ENCODE measurements around the gene EIF2B1.

EIF2B1 gene

DNA sequence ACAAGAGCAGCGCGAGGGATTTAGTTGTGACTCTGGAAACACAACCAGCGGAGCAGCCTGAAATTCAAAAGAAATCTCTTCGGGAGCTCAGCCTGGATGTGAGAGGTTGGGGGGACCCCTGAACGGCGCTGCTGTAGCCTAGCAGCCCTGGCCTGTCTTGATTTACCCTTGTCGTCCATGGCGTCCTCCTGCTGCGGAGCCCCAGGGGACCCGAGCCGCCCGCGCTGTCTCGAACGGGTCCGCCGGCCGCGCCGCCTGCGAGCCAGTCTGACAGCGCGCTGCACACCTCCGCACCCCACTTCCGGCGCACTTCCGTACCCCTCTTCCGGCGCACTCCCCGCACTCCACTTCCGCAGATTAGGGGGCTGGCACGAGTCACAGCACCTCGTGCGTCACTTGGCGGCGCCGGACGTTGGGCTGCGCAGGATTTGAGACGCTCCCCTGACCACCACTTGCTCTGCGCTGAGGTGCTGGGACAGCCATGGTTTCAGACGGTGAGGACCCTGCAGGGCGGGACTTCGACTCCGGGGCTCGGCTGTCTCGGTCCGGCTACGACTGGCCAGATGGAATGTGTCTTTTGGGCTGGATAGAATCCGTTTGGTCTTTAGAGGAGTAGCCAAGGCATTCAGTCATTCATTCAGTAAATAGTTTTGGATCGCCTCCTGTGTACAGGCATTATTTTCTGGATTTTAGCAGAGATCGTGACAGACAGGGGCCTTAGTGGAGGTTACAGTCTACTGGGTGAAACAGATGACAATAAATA, at the start of gene EIF2B1, which contains the start of gene GTF2H3:
Gene EIF2B1 (minus strand): TSS at position 308 of the 763 bp plus-strand sequence. CDS start 129 bp downstream, at position 179.
Gene GTF2H3 (plus strand): TSS at position 451 of the 763 bp plus-strand sequence. CDS start 31 bp downstream, at position 482.
- peak; percentile 93 to 96 (median 94) for DNase-seq (ENCODE audit: low read depth in 3 of 3)

DNA sequence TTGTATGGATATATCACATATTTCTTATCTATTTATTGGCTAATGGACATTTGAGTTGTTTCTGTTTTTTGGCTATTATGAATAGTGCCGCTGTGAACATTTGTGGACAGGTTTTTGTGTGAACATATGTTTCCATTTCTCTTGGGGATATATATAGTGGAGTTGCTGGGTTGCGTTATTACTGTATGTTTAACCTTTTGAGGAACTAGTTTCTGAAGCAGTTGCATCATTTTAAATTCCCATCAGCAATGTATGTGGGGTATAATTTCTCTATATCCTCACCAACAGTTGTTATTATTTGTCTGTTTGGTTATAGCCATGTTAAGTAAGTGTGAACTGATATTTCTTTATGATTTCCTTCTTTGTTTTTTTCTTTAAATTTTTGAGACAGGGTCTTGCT, 48.1 kb upstream of the EIF2B1 start:
- DNase-seq (ENCODE audit: low read depth in 3 of 3): no peak

DNA sequence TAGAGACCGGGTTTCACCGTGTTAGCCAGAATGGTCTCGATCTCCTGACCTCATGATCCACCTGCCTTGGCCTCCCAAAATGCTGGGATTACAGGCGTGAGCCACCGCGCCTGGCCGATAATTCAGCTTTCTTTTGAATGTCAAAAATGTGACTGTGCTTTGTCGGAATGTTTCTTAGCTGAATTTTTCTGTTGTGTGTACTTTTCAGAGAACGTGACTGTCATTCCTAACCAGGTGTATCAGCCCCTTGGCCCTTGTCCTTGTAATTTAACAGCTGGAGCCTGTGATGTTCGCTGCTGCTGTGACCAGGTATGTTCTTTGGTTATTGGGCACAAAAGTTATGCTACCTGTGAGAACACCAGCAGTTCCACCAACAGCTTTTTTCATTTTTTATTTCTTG, 45.5 kb upstream of the EIF2B1 start:
- DNase-seq (ENCODE audit: low read depth in 3 of 3): no peak

DNA sequence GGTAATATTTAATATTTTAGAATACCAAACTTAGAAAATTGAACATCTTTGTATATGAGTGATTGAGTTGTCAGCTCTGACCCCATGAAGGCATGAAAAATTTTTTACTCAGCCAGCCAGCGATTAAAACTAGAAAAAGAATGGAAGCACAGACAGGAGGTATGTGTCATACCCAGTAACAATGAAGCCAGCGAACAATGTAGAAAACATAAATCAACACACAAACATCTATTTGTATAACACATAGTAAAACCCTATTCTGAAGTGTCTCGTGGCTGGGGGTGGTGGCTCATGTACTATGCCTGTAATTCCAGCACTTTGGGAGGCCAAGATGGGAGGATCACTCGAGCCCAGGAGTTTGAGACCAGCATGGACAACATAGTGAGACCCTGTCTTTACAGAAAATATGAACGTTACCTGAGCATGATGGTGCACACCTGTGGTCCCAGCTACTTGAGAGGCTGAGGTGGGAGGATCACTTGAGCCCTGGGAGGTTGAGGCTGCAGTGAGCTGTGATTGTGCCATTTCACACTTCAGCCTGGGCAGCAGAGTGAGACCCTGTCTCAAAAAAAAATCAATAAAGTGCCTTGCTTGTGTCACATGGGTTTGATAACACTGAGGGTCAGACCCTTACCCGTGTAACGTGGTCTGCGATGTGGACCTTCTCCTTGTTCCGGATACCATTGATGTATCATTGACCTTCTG, 43.3 kb upstream of the EIF2B1 start:
- DNase-seq (ENCODE audit: low read depth in 3 of 3): no peak

DNA sequence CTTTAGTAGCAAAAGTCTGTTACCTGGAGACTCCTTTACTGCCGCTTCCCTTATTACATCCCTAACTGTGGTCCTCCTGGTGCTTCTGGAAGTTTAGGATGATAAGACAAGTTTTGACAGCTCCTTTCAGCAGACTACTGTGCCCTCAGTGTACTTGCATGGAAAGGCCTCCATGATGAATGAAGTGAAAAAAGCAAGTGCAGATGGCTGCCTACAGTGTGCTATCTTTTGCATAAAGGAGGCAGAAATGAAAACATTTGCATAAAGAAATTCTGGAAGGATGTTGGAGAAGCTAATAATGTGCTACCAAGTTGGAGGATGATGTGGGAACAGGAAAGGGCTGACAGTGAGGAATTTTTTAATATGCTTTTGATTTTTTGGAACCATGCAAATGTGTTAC, 42.0 kb upstream of the EIF2B1 start:
- no peak for DNase-seq (ENCODE audit: low read depth in 3 of 3)

DNA sequence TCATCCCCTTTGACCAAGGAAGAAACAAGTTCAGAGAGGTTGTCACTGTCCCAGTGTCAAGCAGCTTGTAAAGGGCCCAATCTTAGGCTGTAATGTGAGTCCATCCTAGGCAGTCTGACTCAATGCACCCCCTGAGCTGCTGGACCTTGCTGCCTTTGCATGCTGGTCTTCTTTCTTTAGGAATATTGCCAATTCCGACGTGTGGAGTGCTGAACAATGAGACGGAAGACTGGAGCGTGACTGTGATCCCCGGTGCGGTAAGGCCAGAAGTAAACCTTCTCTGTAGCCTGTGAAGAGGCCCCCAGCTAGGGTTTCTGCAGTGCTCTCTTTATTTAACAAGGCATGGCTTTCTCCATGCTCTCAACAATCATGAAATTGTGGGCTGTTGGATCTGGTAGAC, 38.4 kb upstream of the EIF2B1 start:
- no peak for DNase-seq (ENCODE audit: low read depth in 3 of 3)

DNA sequence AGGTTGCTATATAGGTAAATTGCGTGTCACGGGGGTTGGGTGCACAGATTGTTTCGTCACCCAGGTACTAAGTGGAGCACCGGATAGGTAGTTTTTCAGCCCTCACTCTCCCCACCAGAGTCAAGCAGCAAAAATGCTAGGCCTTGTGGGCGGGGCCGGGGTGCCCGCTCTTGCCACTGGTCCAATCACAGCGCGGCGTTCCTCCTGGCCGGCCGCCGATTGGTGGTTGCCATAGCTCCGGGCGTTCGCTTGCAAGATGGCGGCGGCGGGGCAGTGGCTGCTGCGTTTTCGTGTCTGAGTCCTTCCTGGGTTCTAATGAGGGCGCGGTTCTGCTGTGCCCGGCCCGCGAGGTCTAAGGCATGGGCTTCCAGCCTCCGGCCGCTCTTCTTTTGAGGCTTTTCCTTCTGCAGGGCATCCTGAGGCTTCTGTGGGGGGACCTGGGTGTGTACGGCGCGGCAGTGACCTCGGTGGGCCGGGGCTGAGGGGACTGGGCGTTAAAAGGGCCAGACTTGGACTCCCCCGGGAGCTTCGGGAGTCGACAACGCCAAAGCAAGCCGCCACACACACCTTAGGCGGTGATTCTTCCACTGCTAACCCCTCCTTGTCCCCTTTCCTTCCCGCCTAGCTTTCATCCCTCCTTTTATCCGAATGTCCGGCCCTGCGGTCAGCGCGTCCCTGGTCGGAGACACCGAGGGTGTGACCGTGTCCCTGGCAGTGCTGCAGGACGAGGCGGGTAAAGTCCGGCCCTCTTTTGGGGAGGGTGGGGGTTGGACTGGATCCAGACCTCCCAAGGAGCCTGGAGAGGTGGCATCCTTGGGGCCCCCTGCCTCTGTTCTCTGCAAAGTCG, 37.6 kb upstream of the EIF2B1 start, which contains the start of gene TCTN2:
Gene TCTN2 (plus strand): TSS at position 232 of the 847 bp plus-strand sequence. CDS start 128 bp downstream, at position 360.
- peak; percentile 91 to 95 (median 92) for DNase-seq (ENCODE audit: low read depth in 3 of 3)

DNA sequence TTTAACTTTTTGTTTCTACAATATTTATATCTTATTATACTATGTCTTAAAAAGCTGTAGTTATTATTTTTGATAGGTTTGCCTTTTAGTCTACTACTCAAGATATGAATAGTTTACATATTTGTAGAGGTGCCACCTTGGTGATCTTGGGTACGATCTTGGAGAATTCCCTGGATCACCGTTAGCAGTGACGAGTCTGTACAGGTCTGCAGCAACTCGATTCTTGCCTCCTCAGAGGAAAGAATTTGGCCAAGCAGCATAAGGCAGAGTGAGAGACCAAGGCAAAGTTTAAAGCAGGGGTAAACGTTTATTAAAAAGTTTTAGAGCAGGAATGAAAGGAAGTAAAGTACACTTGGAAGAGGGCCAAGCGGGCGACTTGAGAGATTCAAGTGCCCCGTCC, 34.3 kb upstream of the EIF2B1 start:
- DNase-seq (ENCODE audit: low read depth in 3 of 3): no peak

DNA sequence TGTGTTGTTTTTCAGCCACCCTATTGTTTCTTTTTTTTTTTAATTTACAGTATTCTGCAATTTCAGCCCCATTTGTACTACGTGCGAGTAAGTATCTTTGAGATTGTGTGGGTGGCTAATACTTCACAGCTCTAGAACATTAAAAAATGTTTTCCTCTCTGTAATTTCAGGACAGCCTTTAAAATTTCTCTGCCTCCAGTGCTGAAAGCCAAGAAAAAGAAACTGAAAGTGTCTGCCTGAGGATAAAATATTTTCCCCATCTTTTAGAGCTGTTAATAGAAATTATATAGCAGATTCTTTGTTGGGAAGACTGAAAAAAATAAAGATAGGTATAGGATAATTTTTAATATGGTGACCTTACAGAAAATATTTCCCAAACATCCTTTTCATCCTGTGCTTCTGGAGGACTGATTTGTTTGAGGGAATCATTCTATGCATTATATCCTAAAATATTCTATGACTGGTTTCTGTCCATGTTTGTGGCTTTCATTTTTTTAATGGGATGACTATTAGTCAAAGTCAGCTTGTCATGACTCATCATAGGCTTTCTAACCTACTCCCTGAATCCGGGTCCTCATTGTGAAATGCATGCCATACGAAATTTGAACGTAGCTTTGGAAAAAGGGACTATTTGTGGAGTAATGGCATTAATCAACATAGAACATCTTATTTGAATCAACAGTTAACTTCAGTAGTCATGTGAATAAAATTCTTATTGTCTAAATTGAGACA, 26.7 kb upstream of the EIF2B1 start:
- DNase-seq (ENCODE audit: low read depth in 3 of 3): no peak

DNA sequence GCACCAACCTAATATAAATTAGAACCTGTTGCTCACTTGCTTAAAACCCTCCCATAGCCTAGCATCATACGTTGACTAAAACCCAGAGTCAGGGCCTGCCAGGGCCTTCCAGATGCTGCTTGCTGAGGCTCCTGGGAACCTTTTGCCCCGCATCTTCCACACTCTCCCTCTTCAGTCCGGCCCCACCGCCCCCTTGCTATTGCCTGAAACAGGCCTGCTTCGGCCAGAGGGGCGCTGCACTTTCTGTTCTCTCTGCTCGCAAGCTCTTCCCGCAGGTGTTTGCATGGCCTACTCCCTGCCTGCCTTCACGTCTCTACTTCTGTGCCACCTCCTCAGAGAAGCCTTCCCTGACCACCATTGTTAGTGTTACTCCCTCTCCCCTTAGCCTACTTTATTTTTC, 23.7 kb upstream of the EIF2B1 start:
- no peak for DNase-seq (ENCODE audit: low read depth in 3 of 3)

DNA sequence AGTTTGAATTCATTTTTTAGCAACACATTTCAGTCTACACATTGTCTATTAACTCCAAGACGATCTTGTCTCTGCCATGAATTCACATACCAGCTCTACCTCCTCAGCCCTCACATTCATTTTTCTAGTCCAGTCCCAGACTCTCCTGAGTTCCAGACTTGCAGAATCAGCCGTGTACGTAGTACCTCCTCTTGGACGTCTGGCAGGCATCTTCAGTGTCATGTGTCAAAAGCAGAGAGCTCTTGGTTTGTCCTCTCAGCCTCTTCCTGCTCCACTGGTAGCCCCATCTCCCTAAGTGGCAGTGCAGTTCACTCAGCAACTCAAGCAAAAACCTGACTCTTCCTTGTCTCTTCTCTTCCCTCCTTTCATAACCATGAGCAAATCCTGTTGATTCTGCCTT, 22.9 kb upstream of the EIF2B1 start:
- DNase-seq (ENCODE audit: low read depth in 3 of 3): no peak

DNA sequence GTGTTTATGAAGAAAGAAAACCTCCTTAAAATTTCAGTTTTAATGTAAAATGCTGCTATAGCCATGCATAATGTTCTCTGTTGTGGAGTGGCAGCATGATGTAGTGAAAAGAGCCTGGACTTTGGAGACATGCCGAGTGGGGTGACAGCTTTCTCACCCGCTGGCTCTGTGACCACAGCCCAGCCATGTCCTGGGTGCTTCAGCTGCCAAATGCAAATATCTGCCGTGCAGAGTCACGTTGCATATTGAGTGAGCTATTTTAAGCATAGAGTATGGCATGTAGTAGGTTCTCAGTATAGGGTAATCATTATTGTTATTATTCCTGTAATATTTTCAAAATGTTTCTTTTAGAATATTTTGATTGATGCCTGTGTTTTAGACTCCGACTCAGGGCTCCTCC, 21.9 kb upstream of the EIF2B1 start:
- DNase-seq (ENCODE audit: low read depth in 3 of 3): no peak

DNA sequence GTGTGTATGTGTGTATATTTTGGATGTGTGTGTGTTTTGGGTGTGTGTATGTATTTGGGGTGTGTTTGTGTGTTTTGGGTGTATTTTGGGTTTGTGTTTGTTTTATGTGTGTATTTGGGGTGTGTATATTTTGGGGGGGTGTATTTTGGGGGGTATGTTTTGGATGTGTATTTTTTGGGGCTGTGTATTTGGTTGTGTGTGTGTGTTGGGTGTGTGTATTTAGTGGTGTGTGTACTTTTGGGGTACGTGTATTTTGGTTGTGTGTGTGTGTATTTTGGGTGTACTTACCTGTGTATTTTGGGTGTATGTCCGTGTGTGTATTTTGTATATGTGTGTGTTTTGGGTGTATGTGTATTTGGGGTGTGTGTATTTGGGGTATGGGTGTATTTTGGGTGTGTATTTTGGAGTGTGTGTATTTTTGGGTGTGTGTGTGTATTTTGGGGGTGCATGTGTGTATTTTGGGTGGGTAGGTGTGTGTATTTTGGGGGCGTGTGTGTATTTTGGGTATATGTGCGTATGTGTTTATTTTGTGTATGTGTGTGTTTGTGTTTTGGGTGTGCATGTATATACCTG, 20.7 kb upstream of the EIF2B1 start:
- no peak for DNase-seq (ENCODE audit: low read depth in 3 of 3)

DNA sequence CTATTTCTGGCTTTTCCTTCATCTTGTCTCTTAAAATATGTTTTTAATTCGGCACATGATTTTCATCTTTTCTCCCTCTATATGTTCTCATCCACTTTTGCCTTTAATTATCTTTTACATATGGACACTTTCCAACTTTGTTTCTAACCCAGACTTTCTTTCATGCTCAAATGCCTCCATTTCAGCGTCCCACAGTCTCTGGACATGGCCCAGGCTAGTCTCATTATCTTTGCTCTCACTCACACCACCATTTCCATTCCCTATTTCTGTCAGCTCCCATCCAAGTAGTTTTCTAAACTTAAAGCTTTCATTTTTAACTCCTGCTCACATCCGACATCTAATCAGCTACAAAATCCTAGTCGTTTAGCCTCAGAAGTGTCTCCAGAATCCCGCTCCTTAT, 14.9 kb upstream of the EIF2B1 start:
- DNase-seq (ENCODE audit: low read depth in 3 of 3): no peak

DNA sequence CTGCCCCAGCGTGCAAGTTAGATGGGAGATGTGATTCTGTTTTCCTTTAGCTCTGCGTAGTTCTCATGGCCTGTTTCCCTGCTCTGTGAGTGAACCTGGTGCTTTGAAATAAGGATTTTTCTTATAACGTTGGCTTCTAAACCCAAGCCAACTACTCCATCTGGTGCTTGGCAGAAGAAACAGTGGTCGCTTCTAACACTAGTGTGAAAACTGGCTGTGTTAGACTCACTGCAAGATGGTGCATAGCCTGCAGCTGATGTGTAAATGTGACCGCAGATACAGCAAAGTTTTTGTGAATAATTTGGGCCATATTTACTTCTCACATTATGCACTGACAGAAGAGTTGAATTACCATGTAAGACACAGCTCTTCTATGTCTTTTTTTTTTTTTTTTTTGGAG, 12.4 kb upstream of the EIF2B1 start:
- no peak for DNase-seq (ENCODE audit: low read depth in 3 of 3)

DNA sequence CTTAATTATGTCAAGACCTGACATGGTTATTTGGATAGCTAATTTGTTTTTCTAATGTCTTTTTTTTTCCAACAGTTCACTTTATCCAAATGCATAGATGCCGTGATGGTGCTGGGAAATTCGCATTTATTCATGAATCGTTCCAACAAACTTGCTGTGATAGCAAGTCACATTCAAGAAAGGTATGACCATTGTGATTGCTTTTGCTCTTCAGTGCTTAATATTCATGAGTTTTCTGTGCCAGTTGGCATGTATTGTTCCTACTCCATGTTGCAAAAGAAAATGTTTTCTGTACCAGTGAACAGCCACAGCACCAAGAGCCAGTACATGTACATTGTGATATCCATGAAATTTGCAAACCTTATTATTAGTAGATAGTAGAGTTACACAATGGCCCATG, 11.9 kb upstream of the EIF2B1 start:
- DNase-seq (ENCODE audit: low read depth in 3 of 3): no peak

DNA sequence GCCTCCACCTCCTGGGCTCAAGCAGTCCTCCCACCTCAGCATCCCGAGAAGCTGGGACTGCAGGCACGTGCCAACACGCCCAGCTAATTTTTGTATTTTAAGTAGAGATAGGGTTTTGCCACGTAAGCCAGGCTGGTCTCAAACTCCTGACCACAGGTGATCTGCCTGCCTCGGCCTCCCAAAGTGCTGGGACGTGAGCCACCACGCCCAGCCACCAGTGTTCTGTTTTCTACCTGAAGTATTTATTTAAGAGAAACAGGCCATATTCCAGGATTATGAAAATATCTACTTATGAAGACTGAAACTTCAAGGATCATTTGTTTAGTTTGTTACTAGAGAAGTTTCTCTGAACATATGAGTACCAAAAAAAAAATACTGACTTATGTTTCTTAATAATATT, 10.4 kb upstream of the EIF2B1 start:
- no peak for DNase-seq (ENCODE audit: low read depth in 3 of 3)

DNA sequence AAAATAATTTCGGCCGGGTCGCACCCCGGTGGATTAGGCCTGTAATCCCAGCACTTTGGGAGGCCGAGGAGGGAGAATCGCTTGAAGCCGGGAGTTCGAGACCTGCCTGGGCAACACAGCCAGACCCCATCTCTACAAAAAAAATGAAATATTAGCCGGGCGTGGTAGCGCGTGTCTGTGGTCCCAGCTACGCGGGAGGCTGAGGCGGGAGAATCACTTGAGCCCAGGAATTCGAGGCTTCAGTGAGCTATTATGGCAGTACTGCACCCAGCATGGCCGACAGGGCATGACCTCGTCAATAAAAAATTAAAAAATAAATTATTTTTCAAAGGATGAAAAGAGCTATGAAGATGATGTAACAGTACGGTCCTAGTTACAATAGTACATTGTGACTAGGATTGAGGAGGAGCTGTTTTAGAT, 666 bp upstream of the EIF2B1 start:
- no peak for DNase-seq (ENCODE audit: low read depth in 3 of 3)

DNA sequence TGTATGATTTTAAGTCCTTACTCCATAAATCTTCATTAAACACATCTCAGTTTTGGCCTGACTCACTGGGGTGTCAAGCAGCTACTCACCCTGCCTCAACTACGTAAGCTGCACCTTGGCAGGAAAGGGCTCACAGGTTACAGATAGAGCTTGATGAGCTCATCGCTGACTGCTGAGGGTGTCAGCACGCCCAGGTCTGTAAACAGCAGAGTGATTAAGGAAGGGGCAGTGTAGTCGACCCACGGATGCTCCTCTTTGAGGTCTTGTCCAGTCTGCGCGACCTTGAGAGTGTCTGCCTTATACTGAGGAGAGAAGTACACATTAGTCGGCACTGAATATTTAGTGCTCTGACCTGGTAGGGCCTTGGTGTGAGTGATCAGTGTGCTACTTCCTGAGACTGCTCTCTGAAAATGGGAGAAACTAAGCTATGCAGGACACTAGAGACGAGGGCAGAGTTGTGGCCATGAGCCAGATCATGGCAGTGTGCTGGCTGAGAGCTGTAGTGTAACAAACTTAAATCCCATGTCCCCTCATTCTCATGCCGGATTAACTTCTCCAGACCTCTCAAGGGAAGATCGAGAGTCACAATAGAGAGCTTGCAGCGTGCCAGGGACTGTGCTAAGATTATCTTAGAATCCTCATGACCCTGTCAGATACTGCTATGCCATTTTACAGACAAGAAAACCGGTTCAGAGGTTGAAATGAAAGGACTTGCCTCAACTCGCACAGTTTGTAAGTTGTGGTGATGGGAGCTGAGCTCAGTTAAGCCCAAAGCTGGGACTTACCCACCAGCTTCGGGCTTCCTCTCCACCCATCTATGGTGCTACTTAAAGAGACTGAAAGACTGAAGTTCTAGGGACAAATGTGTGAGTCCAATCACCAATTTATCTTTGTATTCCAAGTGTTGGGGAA, 11.6 kb downstream of the EIF2B1 start:
- DNase-seq (ENCODE audit: low read depth in 3 of 3): no peak

DNA sequence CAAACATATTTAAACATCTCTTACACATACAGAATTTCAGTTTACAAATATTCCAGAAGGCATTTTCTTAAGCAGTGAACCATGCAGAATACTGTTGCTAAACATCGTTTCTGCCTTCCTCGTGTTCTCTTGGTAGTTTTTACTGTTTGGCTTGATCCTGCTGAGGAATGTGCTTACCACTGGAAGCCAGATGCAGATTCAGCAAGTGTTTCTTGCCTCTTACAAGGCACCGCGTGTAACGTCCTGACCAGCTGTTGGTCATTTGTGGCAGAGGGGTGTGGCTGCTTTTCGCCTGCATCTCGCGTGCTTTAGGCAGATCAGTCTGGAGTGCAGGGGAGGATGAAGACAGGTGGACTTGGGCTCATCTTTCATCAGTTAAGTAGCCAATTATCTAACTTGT, 12.4 kb downstream of the EIF2B1 start:
- no peak for DNase-seq (ENCODE audit: low read depth in 3 of 3)

All from stimulated activated CD4-positive, alpha-beta T cell treated with anti-CD3 and anti-CD28 coated beads, TNF-alpha, amount 100 ng/mL, for 48 hours (primary cell).